Measurements from ENCODE around the gene SYT1.

The SYT1 gene

GRCh38 chr12:79409562-79409961 lies 545.0 kb downstream of the SYT1 start:
- TF ChIP-seq MYC (IDR thresholded peaks at IDR 0.05; ENCODE audit: low read depth, low read length), result no peak
- no peak for TF ChIP-seq POLR2A (IDR thresholded peaks at IDR 0.05; ENCODE audit: extremely low read depth, insufficient read length)
- TF ChIP-seq, protein P1, sequence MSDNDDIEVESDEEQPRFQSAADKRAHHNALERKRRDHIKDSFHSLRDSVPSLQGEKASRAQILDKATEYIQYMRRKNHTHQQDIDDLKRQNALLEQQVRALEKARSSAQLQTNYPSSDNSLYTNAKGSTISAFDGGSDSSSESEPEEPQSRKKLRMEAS (IDR thresholded peaks at IDR 0.05; ENCODE audit: low read depth, low read length), result no peak
- TF ChIP-seq, protein P2, sequence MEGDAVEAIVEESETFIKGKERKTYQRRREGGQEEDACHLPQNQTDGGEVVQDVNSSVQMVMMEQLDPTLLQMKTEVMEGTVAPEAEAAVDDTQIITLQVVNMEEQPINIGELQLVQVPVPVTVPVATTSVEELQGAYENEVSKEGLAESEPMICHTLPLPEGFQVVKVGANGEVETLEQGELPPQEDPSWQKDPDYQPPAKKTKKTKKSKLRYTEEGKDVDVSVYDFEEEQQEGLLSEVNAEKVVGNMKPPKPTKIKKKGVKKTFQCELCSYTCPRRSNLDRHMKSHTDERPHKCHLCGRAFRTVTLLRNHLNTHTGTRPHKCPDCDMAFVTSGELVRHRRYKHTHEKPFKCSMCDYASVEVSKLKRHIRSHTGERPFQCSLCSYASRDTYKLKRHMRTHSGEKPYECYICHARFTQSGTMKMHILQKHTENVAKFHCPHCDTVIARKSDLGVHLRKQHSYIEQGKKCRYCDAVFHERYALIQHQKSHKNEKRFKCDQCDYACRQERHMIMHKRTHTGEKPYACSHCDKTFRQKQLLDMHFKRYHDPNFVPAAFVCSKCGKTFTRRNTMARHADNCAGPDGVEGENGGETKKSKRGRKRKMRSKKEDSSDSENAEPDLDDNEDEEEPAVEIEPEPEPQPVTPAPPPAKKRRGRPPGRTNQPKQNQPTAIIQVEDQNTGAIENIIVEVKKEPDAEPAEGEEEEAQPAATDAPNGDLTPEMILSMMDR (IDR thresholded peaks at IDR 0.05; ENCODE audit: low read depth, low read length), result no peak
- no peak for DNase-seq (ENCODE audit: low read depth)
- no peak overlapping the region for H3K4me3 ChIP-seq (ENCODE audit: low read depth, low read length)

GRCh38 chr12:79411791-79412190 lies 547.2 kb downstream of the SYT1 start:
- DNase-seq (ENCODE audit: low read depth), result no peak
- TF ChIP-seq, protein P2 (IDR thresholded peaks at IDR 0.05; ENCODE audit: low read depth, low read length), result no peak
- no peak for TF ChIP-seq MYC (IDR thresholded peaks at IDR 0.05; ENCODE audit: low read depth, low read length)
- TF ChIP-seq, protein P1 (IDR thresholded peaks at IDR 0.05; ENCODE audit: low read depth, low read length), result no peak
- TF ChIP-seq POLR2A (IDR thresholded peaks at IDR 0.05; ENCODE audit: extremely low read depth, insufficient read length), result no peak
- no peak overlapping the region for H3K4me3 ChIP-seq (ENCODE audit: low read depth, low read length)

DNA sequence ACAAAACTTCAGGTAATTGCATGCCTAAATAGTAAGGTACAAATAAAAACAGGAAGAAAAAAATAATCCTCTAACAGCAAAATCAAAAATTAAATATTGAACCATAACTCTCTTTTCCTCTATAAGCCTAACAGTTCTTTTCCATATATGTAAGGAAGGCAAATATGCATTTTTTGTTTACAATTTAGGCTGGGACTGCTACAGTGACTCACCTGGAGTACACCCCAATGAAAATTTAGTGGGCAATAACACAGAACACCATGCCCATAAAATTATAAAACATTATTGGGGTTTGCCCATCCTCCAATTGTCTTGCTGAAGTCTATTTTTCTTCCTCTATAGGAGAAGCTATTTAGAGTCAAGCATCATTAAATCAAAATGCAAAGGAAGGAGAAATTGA lies 549.2 kb downstream of the SYT1 start:
- no peak overlapping the region for H3K4me3 ChIP-seq (ENCODE audit: low read depth, low read length)
- no peak for DNase-seq (ENCODE audit: low read depth)
- TF ChIP-seq, protein P1 (IDR thresholded peaks at IDR 0.05; ENCODE audit: low read depth, low read length), result no peak
- TF ChIP-seq MYC (IDR thresholded peaks at IDR 0.05; ENCODE audit: low read depth, low read length) (no peak), POLR2A (IDR thresholded peaks at IDR 0.05; ENCODE audit: extremely low read depth, insufficient read length) (no peak)
- TF ChIP-seq, protein P2 (IDR thresholded peaks at IDR 0.05; ENCODE audit: low read depth, low read length), result no peak

GRCh38 chr12:79414252-79414651 lies 549.7 kb downstream of the SYT1 start:
- TF ChIP-seq MYC (IDR thresholded peaks at IDR 0.05; ENCODE audit: low read depth, low read length) (no peak), POLR2A (IDR thresholded peaks at IDR 0.05; ENCODE audit: extremely low read depth, insufficient read length) (no peak)
- TF ChIP-seq, protein P1 (IDR thresholded peaks at IDR 0.05; ENCODE audit: low read depth, low read length), result no peak
- TF ChIP-seq, protein P2 (IDR thresholded peaks at IDR 0.05; ENCODE audit: low read depth, low read length), result no peak
- DNase-seq (ENCODE audit: low read depth), result no peak
- H3K4me3 ChIP-seq (ENCODE audit: low read depth, low read length), result no peak overlapping the region

DNA sequence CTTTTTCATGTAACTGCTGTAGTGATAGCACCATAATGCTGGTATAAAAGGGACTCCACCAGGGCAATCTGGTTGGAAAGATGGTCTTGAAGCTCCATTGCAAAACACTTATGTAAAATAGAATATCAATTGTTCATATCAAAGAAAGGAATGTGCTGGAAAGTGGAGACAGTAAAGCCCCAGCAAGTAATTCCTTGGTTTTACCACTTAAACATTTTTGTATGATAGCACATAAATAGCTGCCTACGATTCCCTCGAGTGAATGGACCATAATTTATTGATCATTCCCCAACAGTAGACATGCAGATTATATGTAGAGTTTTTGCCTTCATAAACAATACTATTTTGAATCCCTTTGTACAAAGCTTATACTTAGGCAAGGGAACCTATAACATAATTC lies 550.7 kb downstream of the SYT1 start:
- H3K4me3 ChIP-seq (ENCODE audit: low read depth, low read length), result no peak overlapping the region
- DNase-seq (ENCODE audit: low read depth), result no peak

More for the DNA sequence above, 550.7 kb downstream of the SYT1 start:
- no peak for TF ChIP-seq MYC (IDR thresholded peaks at IDR 0.05; ENCODE audit: low read depth, low read length)
- TF ChIP-seq, protein P2 (IDR thresholded peaks at IDR 0.05; ENCODE audit: low read depth, low read length), result no peak
- TF ChIP-seq, protein P1 (IDR thresholded peaks at IDR 0.05; ENCODE audit: low read depth, low read length), result no peak
- no peak for TF ChIP-seq POLR2A (IDR thresholded peaks at IDR 0.05; ENCODE audit: extremely low read depth, insufficient read length)
